NCI-H1105 treated with DMSO at 0.1 percent for 48 hours (cell line): Measurements from ENCODE around the gene LDLRAD2.

Source experiments
- DNase-seq: peaks from one replicate; lab custom pipeline; 2025; lab: John Stamatoyannopoulos, UW

The LDLRAD2 gene

DNA sequence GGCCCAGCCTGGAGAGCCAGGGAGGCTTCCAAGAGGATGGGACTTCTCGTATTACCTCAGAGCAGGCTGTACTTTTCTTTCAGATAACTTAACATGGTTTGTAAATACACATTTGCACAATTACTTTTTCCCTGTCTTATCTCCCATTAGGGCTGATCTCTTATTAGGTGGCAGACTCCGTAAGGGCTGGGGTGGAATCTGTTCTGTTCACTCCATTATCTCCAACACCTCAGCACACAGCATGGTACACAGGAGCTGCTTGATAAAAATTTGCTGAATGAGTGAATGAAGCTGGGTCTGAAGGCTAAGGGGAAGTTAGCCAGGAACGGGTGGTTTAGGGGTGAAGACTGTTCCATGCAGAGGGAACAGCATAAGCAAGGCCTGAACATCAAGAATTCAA, 48.9 kb downstream of the LDLRAD2 start:
- no peak for DNase-seq

- DNase-seq = no peak
Measured at GRCh38 chr1:21861602-21862429, 49.8 kb downstream of the LDLRAD2 start.

DNA sequence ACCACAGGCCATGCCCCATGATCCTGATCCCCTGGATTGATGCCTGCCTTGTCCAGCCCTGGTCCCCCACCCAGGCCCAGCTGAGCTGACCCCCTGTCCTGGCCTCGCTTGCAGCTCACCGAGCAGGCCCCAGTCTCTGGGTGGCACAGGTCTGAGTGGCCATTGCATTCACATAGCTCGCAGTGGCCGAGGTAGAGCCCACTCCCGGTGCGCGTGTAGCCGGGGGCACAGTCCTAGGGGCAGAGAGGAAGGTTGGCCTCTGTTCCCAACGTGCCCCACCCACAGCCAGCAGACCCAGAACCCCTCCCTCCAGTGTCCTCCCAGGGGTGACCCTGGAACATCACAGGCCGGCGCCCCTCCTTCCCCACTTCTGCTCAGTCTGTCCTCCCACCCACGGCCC, 51.9 kb downstream of the LDLRAD2 start:
- DNase-seq = no peak

GRCh38 chr1:21864730-21865129, 52.7 kb downstream of the LDLRAD2 start:
- no peak for DNase-seq

DNA sequence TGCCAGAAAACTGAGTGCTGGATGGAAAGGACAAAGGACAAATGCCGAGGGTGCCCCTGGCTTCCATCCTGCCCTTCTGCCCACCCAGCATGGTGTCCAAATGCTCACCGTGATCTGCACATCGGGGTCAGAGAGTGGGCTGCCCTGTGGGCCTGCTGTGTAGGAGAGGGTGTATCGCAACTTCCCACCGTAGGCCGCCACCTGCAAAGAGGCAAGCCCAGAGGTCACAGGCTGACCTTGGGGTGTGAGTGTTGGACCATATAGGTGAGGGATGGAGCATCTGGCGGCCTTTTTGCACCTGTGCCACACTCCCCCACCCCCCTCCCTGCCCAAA, 53.5 kb downstream of the LDLRAD2 start:
- DNase-seq = no peak

DNA sequence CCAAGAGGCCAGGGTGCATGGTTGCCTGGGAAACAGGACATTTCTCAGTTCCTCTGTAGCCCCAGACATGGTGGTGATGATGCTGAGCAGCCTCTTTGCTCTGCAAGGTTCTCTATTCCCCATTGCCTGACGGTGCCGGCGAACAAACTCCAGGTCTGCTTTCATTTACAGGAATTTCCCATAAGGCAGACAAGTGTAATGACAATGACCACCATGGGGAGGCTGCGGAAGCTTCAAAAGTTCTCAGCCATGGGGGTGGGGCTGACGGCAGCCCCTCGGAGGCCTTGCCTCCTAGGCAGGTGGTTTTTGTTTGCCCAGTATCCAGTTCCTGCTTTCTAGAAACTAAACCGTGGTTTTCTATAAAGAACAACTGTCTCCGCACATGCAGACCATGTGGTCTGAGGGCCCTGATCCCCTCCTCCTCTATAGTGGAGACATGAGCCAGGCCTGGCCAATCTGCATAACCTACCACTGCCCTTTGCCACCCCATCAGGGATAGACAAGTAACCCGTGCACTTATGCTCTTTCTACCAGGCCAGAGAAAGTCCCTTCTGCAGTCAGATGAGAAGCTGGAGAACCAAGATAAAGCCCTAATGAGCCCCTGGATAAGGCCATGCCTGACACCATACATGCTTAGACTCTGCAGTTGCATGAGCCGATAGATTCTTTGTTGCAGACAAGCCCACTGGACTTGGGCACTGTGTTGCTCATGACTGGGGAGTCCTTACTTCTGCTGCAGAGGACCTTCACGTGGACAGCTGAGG, 54.1 kb downstream of the LDLRAD2 start:
- no peak for DNase-seq

GRCh38 chr1:21866707-21867043, 54.6 kb downstream of the LDLRAD2 start:
- no peak for DNase-seq

GRCh38 chr1:21867451-21867996, 55.5 kb downstream of the LDLRAD2 start:
- no peak for DNase-seq

GRCh38 chr1:21868482-21868881, 56.4 kb downstream of the LDLRAD2 start:
- no peak for DNase-seq

- DNase-seq = no peak
Measured at GRCh38 chr1:21868941-21869454, 56.9 kb downstream of the LDLRAD2 start.

DNA sequence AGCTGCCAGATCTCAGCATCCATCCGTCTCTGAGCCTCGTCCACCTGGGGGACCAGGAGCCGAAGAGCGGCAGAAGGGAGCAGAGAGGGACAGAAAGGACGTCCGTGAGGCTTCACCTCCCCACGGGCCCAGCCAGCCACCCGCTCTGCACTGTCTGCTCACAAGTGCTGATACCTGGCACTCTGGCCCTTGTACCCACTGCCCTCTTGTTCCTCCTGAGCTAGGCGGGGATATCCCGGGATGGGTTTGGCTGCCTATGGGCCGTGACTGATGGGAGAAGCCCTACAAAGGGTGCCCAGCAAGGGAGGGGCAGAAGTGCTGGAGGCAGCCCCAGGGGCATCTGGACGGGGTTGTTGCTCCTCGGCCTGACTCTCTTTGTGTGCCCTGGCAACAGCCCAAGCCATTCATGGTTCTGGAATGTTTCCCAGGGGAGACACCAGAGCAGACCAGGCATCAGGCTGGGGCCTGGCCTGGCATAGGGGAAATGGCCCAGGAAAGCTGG, 57.6 kb downstream of the LDLRAD2 start:
- DNase-seq = peak; percentile 70

GRCh38 chr1:21870611-21871010, 58.5 kb downstream of the LDLRAD2 start:
- DNase-seq = no peak

DNA sequence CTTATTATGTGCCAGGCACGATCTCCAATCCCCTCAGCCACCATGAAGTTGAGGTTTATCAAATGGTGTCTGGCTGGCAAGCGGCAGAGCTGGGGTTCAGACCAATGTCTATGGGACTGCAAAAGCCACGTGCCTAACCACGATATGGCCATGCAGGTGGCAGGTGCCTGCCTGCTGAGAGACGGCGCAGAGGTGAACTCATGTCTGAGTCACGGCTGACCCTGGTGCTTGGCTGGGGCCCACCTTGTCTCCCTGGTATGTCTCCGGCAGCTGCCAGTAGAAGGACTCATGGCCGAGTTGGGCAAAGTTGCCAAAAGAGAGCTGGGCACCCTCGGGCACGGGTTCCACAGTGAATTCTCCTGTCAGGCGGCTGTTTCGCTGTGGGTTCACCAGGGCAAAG, 59.9 kb downstream of the LDLRAD2 start:
- DNase-seq = no peak

DNA sequence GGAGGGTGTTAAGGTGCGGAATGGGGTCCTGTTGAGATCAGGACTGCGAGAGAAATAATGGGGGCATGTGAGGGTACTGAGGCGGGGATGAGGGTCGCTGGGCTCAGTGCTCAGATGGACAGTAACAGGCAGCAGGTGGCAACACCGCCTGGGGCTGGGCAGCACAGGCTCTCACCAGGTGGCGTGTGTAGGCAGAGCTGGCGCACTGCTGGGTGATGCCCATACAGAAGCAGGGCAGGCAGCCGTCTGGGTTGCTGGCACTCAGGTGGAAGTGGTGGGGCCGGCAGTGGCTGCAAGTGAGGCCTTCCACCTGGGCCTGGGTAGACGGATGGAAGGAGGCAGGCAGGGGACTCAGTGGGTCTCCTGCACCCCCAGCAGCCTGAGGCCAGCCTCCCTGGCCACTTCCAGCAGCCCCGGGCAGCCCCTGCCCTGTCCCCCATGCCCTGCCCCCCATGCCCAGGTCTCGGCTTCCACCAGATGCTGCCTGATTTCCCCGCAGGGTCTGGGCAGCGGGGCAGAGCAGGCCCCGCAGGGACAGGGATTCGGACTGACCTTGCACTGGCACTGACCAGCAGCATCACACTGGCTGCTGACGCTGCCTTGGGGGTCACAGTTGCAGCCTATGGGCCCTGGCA, 60.5 kb downstream of the LDLRAD2 start:
- no peak for DNase-seq

DNA sequence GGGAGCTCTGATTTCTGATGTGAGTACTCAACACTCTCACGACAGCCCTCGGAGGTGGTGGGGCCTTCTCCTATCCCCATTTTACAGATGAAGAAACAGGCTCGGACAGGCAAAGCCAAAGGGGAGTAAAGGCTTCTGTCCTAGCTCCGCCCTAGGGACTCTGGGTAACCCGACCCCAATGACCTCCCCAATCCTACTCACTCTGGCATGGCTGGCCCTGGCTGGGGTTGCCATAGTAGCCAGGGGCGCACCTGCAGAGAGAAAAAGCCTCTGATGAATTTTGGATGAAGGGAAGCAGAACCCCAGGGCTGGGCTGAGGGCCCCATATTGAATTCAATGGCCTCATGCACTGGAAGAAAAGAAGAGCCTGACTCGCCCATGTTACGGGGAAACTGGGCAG, 61.1 kb downstream of the LDLRAD2 start:
- DNase-seq = no peak

DNA sequence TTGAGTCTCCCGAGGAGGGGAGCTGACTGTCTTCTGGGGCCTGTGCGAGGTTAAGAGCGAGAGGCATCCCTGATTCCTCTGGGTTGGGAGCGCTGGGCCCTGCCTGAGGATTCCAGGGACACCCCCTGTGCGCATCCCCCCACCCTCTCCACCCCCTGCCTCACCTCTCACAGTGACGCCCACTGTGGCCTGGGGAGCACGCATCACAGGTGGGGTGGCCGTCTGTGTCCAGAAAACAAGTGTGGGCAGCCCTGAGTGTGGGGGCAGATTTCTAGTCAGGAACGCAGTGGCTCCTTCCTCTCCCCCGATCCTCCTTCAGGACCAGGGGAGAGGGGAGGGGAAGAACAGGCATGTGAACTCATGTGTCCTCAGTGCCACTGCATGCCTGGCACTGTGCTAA, 61.7 kb downstream of the LDLRAD2 start:
- no peak for DNase-seq

DNA sequence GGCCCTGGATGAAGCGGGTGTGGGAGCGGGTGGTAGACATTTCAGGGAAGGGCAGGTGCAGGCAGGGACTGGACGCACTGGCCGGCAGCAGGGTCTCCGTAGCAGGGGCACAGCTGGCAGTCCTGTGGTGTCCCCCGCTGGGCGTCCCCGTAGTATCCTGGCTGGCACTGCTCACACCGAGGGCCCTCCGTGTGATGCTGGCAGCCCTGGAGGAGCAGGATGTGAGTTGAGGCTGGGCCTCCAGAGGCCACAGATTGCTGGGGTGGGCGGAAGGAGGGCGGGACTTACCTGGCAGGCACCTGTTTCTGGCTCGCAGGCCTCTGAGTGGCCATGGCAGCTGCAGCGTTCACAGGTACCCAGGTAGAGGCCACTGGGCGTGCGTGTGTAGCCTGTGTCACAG, 62.3 kb downstream of the LDLRAD2 start:
- peak; percentile 70 for DNase-seq
